ENCODE results near the gene BTBD9. TPM values are rescaled to one million over a fixed set of nuclear protein-coding genes. Genes with fewer than 3 reads are reported as not detected.

Gene BTBD9
- total RNA-seq, 1 donor from 2014 or later: 4.5 TPM

DNA sequence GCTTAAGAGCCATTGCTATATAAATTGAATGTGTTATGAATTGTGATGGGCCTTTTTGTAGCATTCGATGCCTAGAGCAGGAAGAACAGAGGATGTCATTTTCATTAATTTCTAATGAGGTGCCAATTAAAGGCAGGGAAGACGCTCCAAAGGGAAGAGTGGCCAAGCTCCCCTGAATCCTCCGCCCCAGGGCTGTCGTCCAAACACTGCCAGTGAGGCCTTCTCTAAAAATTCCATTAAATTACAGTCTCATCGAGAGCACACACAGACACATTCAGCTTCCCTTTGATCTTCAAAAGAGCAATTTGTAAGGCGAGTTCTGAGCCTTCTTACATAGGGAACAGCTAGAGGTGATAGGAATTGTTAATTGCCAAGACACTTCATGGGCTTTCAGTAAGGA, 520.2 kb downstream of the BTBD9 start:
- FAIRE-seq: no peak
- H3K27me3 ChIP-seq (ENCODE audit: control insufficient read depth, insufficient read depth, low read length): no peaks in the 10 kb centered on the region
- TF ChIP-seq, protein P1, sequence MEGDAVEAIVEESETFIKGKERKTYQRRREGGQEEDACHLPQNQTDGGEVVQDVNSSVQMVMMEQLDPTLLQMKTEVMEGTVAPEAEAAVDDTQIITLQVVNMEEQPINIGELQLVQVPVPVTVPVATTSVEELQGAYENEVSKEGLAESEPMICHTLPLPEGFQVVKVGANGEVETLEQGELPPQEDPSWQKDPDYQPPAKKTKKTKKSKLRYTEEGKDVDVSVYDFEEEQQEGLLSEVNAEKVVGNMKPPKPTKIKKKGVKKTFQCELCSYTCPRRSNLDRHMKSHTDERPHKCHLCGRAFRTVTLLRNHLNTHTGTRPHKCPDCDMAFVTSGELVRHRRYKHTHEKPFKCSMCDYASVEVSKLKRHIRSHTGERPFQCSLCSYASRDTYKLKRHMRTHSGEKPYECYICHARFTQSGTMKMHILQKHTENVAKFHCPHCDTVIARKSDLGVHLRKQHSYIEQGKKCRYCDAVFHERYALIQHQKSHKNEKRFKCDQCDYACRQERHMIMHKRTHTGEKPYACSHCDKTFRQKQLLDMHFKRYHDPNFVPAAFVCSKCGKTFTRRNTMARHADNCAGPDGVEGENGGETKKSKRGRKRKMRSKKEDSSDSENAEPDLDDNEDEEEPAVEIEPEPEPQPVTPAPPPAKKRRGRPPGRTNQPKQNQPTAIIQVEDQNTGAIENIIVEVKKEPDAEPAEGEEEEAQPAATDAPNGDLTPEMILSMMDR (IDR thresholded peaks at IDR 0.05; ENCODE audit: insufficient read depth, low read length, severe bottlenecking): no peak
- H3K4me3 ChIP-seq (ENCODE audit: low read depth, low read length): no peak overlapping the region
- DNase-seq (ENCODE audit: low read depth): no peak
- H3K36me3 ChIP-seq (ENCODE audit: control insufficient read depth, insufficient read depth, low read length): peaks cover 5% of the 10 kb centered on the region

DNA sequence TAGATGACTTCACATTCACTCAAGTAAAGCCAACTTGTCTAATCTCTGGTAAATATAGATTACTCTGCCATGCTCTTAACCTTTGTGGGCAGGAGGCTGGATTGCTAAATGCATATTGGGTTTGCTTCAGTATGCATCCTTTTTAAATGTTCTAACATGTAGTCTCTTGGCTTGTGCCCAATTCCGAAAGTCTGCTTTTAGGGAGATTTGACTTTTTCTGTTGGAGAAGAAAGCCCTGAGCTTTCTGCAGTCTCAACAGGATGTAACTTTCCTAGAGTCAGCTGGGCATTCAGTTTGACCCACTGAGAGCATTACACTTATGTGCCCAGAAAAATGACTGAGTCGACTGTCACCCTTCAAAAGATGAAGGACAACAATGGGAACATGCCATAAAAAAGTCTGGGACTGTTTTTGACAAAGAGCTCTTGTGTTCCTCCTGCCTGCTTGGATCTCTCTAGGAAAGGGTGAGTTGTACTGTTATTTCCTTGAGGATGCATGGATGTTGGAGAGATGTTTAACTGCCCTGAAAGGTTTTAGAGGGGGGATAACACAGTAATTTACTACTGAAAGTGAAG, 520.9 kb downstream of the BTBD9 start:
- no peak for DNase-seq (ENCODE audit: low read depth)
- TF ChIP-seq, protein P1 (IDR thresholded peaks at IDR 0.05; ENCODE audit: insufficient read depth, low read length, severe bottlenecking): no peak
- no peak for FAIRE-seq
- H3K4me3 ChIP-seq (ENCODE audit: low read depth, low read length): no peak overlapping the region
- H3K36me3 ChIP-seq (ENCODE audit: control insufficient read depth, insufficient read depth, low read length): peaks cover 5% of the 10 kb centered on the region
- H3K27me3 ChIP-seq (ENCODE audit: control insufficient read depth, insufficient read depth, low read length): no peaks in the 10 kb centered on the region

Other genes starting within 250 kb of the BTBD9 start
- 95.0 and 97.8 TPM in 2 replicates for gene GLO1, start 63.2 kb upstream of the BTBD9 start, total RNA-seq
- not detected in 2 replicates for gene DNAH8, start 75.4 kb upstream of the BTBD9 start, total RNA-seq

Measured in bronchial epithelial cell (primary cell).